ENCODE results near the gene RIN1. TPM values are rescaled to one million over a fixed set of nuclear protein-coding genes. Genes with fewer than 3 reads are reported as not detected.
"Not testable (repeated sequence)": the region's sequence is repeated elsewhere in the genome, so short reads cannot be mapped to it uniquely, and the experiment has no call there.

Gene RIN1
- total RNA-seq, 1 donor: 3.0 TPM

DNA sequence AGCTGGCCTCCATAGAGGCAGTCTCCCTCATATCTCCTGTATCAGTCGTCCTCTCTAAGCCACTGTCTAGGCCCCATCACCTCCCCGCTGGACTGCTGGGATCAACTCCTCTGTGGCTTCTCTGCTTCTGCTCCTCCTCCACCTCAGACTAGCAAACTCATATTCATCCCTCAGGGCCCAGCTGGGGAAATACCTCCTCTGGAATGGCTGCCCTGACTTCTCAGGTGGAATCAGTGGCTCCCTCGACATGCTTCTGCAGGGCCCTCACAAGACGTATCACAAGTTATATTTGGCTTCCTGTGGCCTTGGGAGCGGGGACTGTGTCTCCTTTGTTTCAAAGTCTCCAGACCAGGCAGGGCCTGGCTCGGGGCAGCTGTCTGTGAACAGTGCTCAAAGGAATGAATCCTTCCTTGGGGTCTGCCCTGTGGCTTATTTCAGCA is 25.3 kb upstream of the RIN1 start:
- no peak for DNase-seq (ENCODE audit: low read depth in 2 of 3, low spot score in 2 of 3)

GRCh38 chr11:66360406-66361073 is 24.3 kb upstream of the RIN1 start:
- DNase-seq (ENCODE audit: low read depth in 2 of 3, low spot score in 2 of 3): no peak

- no peak for DNase-seq (ENCODE audit: low read depth in 2 of 3, low spot score in 2 of 3)
Measured at GRCh38 chr11:66359662-66360087, 23.4 kb upstream of the RIN1 start.

- DNase-seq (ENCODE audit: low read depth in 2 of 3, low spot score in 2 of 3): not testable (repeated sequence)
Measured at GRCh38 chr11:66350560-66351235, 14.5 kb upstream of the RIN1 start.

DNA sequence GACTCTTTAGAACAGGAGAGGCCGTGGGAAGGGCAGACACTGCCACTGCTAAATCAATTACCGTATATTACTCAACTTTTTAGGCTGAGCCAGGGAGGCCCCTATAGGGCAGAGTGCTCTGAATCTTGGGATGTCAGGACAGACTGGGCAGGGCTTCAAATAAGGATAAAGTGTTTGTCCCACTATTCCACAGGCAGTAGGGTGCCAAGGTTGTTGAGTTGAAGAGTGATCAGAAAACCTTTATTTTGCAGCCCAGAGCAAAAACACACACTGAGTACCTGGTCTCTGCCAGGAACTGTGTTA is 12.8 kb upstream of the RIN1 start:
- no peak for DNase-seq (ENCODE audit: low read depth in 2 of 3, low spot score in 2 of 3)

DNA sequence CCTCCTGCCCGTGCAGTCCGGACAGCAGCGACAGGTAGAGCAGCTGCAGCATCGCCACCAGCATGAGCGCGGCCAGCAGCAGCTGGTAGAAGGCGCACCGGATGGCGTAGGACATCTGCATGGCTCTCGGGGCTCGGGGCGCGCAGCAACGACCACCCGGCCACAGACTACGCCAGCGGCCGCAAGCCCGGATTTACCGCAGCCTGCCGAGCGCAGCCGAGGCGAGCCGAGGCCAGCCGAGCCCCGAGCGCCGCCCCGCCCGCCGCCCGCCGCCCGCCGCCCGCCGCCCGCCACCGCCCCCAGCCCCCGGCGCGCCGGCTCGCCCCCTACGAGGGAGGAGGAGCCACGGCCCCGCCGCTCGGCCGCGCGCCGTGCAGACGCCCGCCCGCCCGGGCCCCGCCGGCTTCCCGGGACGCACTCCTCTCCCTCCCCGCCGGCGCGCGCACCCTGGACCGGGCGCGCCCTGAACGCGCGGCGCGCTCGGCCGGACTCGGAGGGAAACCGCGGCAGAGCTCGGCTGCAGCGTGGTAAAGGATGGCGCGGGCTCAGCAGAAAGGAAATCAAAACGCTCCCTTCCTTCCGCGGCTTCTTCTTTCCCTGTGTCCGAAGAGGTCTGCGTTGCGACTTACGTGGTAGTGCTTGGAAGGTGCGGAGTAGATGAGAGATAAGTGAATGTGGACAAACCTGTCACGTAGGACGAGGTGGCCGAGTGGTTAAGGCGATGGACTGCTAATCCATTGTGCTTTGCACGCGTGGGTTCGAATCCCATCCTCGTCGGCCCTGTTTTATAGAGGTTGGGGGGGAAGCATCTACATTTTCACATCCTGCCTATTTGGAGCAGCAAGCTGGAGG is 11.4 kb upstream of the RIN1 start, which contains the start of gene B4GAT1:
Gene B4GAT1 (minus strand): TSS at position 205 of the 852 bp plus-strand sequence. CDS start 84 bp downstream, at position 121.
- peak; percentile 70 to 95 (median 85) for DNase-seq (ENCODE audit: low read depth in 2 of 3, low spot score in 2 of 3)

DNA sequence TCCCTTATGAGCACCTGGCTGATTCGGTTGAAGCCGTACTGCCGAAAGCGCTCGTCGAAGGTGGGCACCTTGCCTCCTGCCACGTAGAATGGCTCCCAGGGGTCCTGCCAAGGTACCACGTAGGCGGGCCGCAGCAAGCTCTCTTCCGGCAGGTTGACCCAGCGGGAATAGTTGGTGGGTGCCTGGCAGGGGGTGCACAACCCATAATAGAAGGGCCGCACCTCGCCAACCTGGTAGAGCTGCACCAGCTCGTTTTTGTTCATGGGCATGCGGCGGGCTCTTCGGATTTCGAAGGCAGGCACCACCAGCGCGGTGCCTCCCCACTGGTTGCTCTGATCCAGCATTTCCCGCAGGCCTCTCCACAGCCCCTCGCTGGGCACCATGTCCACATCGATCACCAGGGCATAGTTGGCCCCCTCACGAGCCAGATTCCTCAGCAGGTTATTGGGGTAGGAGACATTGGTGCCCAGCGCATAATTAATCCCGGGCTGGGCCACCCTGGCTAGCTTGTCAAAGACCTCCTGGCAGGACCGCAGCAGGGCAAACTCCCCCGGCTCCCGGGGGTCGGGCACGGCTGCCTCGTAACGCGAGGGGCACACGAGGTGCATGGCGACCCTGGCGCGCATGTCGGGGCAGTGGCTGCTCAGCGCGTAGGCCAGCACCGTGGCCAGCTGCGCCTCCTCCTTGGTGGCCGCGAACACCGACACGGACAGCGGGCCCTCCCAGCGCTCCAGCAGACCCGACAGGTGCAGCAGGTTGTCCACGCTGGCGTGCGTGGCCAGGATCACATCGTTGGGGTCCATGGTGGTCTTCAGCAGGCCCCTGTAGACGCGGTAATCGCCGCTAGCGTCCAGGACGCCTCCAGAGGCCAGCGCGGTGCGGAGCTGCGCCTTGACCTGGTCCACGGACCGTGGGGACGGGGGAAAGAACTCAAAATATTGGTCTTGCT is 10.5 kb upstream of the RIN1 start:
- DNase-seq (ENCODE audit: low read depth in 2 of 3, low spot score in 2 of 3): no peak

GRCh38 chr11:66345316-66345649 is 9.0 kb upstream of the RIN1 start:
- DNase-seq (ENCODE audit: low read depth in 2 of 3, low spot score in 2 of 3): no peak

DNA sequence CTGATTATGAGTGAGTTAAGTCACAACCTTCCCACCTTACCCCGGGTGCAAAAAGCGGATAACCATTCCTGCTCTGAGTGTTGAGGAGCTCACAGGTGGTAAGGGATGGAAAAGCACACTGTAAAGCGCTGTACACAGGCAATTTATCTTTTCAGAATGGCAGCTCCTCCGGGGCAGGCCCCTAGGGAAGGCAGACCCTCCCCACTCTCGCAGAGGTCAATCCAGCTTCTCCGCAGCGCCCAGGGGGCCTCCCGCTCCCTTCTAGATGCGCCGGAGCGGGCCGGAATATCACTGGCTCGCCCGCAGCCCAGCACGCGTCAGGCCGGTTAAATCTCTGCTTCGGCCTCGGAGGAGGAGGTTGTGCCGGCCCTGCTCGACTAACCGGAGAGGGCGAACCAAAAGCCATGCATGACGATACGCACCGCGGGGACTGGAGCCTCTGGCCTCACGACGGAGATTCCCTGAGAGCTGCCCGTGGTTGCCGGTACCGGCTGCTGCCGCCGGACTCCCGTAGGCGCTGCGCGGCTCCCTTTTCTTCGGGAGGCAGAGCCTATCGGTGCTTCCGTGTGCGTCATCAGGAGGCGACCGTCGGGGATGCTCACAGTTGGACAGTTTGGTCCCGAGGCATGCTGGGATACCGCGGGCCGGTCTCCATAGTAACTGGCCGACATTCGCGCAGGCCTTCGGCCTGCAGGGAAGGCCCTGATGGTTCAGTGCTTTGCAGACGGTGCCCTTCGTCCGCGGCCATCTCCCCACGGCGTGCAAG is 8.5 kb upstream of the RIN1 start, which contains the start of gene BRMS1:
Gene BRMS1 (minus strand): TSS at position 555 of the 766 bp plus-strand sequence. CDS start 2,870 bp downstream, outside the sequence.
- DNase-seq (ENCODE audit: low read depth in 2 of 3, low spot score in 2 of 3): peak; percentile 90 to 97 (median 97)

GRCh38 chr11:66343176-66343575 is 6.9 kb upstream of the RIN1 start:
- DNase-seq (ENCODE audit: low read depth in 2 of 3, low spot score in 2 of 3): no peak

DNA sequence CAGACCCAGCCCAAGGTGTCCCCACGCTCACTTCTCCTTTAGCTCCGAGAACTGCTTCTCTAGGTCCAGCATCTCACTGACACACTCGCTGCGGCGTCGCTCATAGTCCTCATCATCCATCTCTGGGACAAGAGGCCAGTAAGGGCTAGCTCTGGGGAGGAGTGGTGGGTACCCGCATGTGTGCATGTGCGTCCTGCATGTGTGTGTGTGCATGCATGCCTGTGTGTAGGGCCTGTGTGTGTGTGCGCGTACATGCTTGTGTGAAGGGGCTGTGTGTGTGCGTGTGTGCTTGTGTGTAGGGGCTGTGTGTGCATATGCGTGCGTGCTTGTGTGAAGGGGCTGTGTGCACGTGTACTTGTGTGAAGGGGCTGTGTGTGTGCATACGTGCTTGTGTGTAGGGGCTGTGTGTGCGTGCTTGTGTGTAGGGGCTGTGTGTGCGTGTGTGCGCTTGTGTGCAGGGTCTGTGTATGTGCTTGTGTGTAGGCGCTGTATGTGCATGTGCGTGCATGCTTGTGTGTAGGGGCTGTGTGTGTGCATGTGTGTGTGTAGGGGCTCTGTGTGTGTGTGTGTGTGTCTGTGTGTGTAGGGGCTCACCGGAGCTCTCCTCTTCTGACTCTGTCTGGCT is 5.4 kb upstream of the RIN1 start:
- DNase-seq (ENCODE audit: low read depth in 2 of 3, low spot score in 2 of 3): no peak

DNA sequence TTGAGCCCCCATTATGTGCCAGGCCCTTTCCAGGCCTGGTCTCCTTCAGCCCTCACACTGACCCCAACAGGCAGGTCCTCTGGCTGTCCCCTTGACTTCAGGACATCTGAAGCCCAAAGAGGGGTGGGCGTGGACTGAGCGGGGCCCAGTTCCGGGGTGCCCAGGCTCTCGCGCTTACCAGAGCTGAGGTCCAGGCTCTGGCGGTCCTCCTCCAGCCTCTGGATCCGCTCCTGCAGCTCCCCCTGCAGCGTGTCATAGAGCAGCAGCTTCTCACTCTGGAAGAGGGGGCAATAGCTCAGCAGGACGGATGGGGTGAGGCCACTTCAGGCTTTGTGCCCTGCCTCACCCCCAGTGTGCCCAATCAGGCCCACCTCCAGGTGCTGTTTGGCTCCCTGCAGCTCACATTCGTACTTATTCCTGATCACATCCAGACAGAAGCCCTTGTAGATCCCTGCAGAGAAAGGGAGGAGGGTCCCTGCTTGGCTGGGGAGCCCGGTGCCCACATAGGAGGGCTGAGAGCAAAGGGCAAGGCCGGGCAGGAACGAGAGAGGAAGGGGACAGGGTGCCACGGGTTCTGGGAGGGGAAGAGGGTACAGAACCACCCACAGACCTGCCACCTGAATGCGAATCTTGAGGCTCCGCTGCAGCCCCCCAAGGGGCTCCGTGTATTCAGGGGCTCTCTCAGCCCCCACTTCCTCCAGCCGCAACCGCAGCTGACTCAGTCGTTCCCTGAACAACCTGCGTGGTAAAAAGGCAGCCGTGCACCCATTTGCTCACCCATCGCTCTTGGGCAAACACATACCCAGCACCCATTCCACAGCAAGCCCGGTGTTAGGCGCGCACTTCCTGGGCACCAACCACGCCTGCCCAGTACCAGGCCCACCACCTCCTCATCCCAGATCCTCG is 4.6 kb upstream of the RIN1 start:
- DNase-seq (ENCODE audit: low read depth in 2 of 3, low spot score in 2 of 3): no peak

DNA sequence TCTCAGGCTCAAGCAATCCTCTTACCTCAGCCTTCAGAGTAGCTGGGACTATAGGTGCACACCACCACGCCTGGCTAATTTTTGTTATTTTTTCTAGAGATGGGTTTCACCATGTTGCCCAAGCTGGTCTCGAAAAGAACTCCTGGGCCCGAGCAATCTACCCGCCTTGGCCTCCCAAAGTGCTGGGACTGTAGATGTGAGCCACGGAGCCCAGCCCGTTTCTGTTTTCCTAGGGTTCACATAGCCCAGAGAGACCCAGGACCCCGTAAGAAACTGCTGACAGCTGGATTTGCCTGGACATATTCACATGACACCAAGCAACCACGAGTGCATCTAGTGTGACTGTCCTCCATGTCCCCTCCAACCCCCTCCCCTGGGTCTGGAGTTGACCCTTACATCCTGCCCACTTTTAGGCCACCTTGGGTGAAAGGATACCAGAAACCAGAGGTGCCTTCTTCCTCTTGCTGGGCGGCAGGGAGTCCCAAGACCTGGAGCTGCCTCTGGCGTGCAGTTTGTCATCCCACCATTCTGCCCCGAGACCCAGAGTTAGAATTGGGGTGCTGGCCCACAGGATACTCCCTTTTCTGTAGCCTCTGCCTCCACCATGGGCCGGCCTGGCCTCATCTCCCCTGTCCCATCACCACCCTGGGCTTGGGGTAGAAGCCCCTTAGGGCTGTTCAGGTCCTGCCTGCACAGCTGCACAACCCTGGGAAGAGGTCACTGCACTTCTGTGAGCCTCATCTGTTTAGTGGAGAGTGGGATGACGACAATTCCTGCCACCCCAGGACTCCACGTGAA is 3.7 kb upstream of the RIN1 start:
- DNase-seq (ENCODE audit: low read depth in 2 of 3, low spot score in 2 of 3): no peak

DNA sequence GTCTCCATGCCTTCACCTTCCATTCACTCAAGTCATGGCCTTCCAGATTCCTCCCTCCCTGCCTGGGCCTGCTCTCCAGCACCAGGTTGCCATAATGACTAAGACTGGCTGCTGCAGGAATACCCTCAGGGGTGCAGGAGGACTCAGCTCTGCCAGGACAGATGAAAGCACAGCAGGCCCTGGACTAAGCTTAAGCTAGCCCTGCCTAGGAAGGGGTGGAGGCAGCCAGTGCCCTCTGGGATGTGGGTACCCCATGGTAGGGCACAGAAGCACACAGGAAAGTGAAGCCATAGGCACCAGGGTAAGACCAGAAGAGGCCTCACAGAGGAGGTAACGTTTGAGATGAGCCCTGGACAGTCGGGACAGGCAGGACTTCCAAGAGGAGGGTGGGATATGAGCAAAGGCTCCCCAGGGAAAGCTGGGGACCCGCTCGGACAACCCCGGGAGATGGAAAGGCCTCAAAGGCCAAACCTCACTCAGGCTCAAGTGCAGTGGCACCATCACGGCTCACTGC is 3.0 kb upstream of the RIN1 start:
- no peak for DNase-seq (ENCODE audit: low read depth in 2 of 3, low spot score in 2 of 3)

GRCh38 chr11:66338276-66339161 is 2.3 kb upstream of the RIN1 start:
- DNase-seq (ENCODE audit: low read depth in 2 of 3, low spot score in 2 of 3): no peak

All from hematopoietic multipotent progenitor cell (in vitro differentiated cells).